H54 (cell line): Measurements from ENCODE around the gene VWF.
"Not testable (repeated sequence)": the region's sequence is repeated elsewhere in the genome, so short reads cannot be mapped to it uniquely, and the experiment has no call there.

Source experiments
- DNase-seq: peaks from one replicate; pipeline ENCODE4 v3.0.0; 2011; ENCODE audit warnings: low spot score, mixed read lengths; ENCODE audit not compliant: insufficient read length
- FAIRE-seq: peaks from 3 replicates; lab custom pipeline; 2011; peaks lifted over from hg19 to GRCh38; lab: Jason Lieb, UNC
- POLR2A ChIP-seq: IDR thresholded peaks from 2 replicates; pipeline ENCODE4 v1.6.1; 2011; ENCODE audit warnings: low read depth, mild to moderate bottlenecking, low read length

VWF gene

GRCh38 chr12:6106218-6106617 lies 18.3 kb downstream of the VWF start:
- no peak for TF ChIP-seq POLR2A
- no peak for FAIRE-seq
- no peak for DNase-seq

- no peak for DNase-seq
- FAIRE-seq: no peak
- no peak for TF ChIP-seq POLR2A
Observed at GRCh38 chr12:6104842-6105241, 19.6 kb downstream of the VWF start.

- DNase-seq (no peak), FAIRE-seq (no peak)
- no peak for TF ChIP-seq POLR2A
Observed at GRCh38 chr12:6104027-6104426, 20.4 kb downstream of the VWF start.

- not testable (repeated sequence) for FAIRE-seq, DNase-seq
Observed at GRCh38 chr12:6102021-6102420, 22.4 kb downstream of the VWF start.

- FAIRE-seq: no peak
- no peak for DNase-seq
- no peak for TF ChIP-seq POLR2A
Observed at GRCh38 chr12:6099316-6099715, 25.2 kb downstream of the VWF start.

- FAIRE-seq (peak; percentile 62), DNase-seq (no peak)
- no peak for TF ChIP-seq POLR2A
Observed at GRCh38 chr12:6097411-6097810, 27.1 kb downstream of the VWF start.

GRCh38 chr12:6096527-6096926 lies 27.9 kb downstream of the VWF start:
- FAIRE-seq (no peak), DNase-seq (no peak)
- no peak for TF ChIP-seq POLR2A

GRCh38 chr12:6095269-6095668 lies 29.2 kb downstream of the VWF start:
- FAIRE-seq (no peak), DNase-seq (no peak)
- TF ChIP-seq POLR2A: no peak

GRCh38 chr12:6093764-6094163 lies 30.7 kb downstream of the VWF start:
- TF ChIP-seq POLR2A: no peak
- DNase-seq (no peak), FAIRE-seq (no peak)

GRCh38 chr12:6092784-6093722 lies 31.4 kb downstream of the VWF start:
- no peak for TF ChIP-seq POLR2A
- DNase-seq (peak; percentile 82), FAIRE-seq (peak; percentile 86)

- FAIRE-seq (no peak), DNase-seq (no peak)
- no peak for TF ChIP-seq POLR2A
Observed at GRCh38 chr12:6091786-6092566, 32.5 kb downstream of the VWF start.

GRCh38 chr12:6090803-6091202 lies 33.7 kb downstream of the VWF start:
- TF ChIP-seq POLR2A: no peak
- FAIRE-seq (no peak), DNase-seq (no peak)

- DNase-seq (peak; percentile 40), FAIRE-seq (no peak)
- TF ChIP-seq POLR2A: no peak
Observed at GRCh38 chr12:6088921-6089747, 35.3 kb downstream of the VWF start.
